GM23338 (cell line): ENCODE measurements around the gene GRIN2C. TPM values are rescaled to one million over a fixed set of nuclear protein-coding genes. Genes with fewer than 3 reads are reported as not detected.

ENCODE experiments used
- ATAC-seq: fragments of 200-7000 bp; cut with Tn5 transposase; 3 replicates; pipeline ENCODE4 v1.9.1; 2020
- DNase-seq: peaks from one replicate; pipeline ENCODE4 v3.0.0-alpha.2; 2015; ENCODE audit warnings: low spot score
- H2AFZ ChIP-seq: fragments of 200-600 bp; sonication (generic); 2 replicates; pipeline ENCODE4 v1.8.0; 2016; ENCODE audit warnings: antibody characterized with exemption, mild to moderate bottlenecking, moderate library complexity
- H3F3A ChIP-seq: fragments of 200-600 bp; sonication (generic); replicated peaks from 2 replicates; pipeline ENCODE4 v1.8.0; 2017; ENCODE audit warnings: antibody characterized with exemption, mixed run types, low read depth
- H3K27ac ChIP-seq: fragments of 200-600 bp; sonication (generic); 2 replicates; pipeline ENCODE4 v1.6.1; 2016; ENCODE audit warnings: low read depth
- H3K27me3 ChIP-seq: fragments of 200-600 bp; sonication (generic); 2 replicates; pipeline ENCODE4 v1.8.0; 2016; ENCODE audit warnings: mild to moderate bottlenecking, mixed run types, moderate library complexity; ENCODE audit not compliant: insufficient read depth
- H3K36me3 ChIP-seq: fragments of 200-600 bp; sonication (generic); 2 replicates; pipeline ENCODE4 v1.8.0; 2016; ENCODE audit warnings: mild to moderate bottlenecking; ENCODE audit not compliant: insufficient read depth
- H3K4me1 ChIP-seq: fragments of 200-600 bp; sonication (generic); 2 replicates; pipeline ENCODE4 v1.8.0; 2016; ENCODE audit warnings: mild to moderate bottlenecking, moderate library complexity; ENCODE audit not compliant: insufficient read depth
- H3K4me2 ChIP-seq: fragments of 200-600 bp; sonication (generic); 2 replicates; pipeline ENCODE4 v1.7.1; 2017; ENCODE audit warnings: mixed run types
- H3K4me3 ChIP-seq: fragments of 200-600 bp; sonication (generic); 2 replicates; pipeline ENCODE4 v1.6.1; 2016; ENCODE audit warnings: mixed run types
- H3K79me2 ChIP-seq: fragments of 200-600 bp; sonication (generic); replicated peaks from 2 replicates; pipeline ENCODE4 v1.8.0; 2017; ENCODE audit warnings: mild to moderate bottlenecking; ENCODE audit not compliant: insufficient read depth
- H3K9me2 ChIP-seq: fragments of 200-600 bp; sonication (generic); 2 replicates; pipeline ENCODE4 v1.8.0; 2017; ENCODE audit not compliant: insufficient read depth
- H4K20me1 ChIP-seq: fragments of 200-600 bp; sonication (generic); replicated peaks from 2 replicates; pipeline ENCODE4 v1.8.0; 2017; ENCODE audit warnings: mild to moderate bottlenecking; ENCODE audit not compliant: insufficient read depth
- H3K27ac Mint-ChIP-seq: 2 replicates; pipeline ENCODE4 v1.8.0; 2020; ENCODE audit warnings: inconsistent platforms, mild to moderate bottlenecking, moderate library complexity, mixed read lengths
- H3K27me3 Mint-ChIP-seq: 3 replicates; pipeline ENCODE4 v1.8.0; 2022; ENCODE audit warnings: low read depth, mild to moderate bottlenecking, moderate library complexity, mixed read lengths, inconsistent platforms; ENCODE audit not compliant: insufficient read depth, poor library complexity
- H3K36me3 Mint-ChIP-seq: 3 replicates; pipeline ENCODE4 v1.8.0; 2021; ENCODE audit warnings: low read depth, mild to moderate bottlenecking, inconsistent platforms, moderate library complexity, mixed read lengths
- H3K4me1 Mint-ChIP-seq: 3 replicates; pipeline ENCODE4 v1.8.0; 2020; ENCODE audit warnings: mild to moderate bottlenecking, inconsistent platforms, mixed read lengths
- H3K4me3 Mint-ChIP-seq: 3 replicates; pipeline ENCODE4 v1.8.0; 2021; ENCODE audit warnings: moderate library complexity, mild to moderate bottlenecking, inconsistent platforms, mixed read lengths
- H3K9me3 Mint-ChIP-seq: 3 replicates; pipeline ENCODE4 v1.8.0; 2020; ENCODE audit warnings: moderate library complexity, mild to moderate bottlenecking, inconsistent platforms, mixed read lengths
- CREB1 ChIP-seq: fragments of 250-450 bp; sonication (Bioruptor Pico); IDR thresholded peaks from 2 replicates; pipeline ENCODE4 v1.5.0; 2020; ENCODE audit warnings: low read depth, mild to moderate bottlenecking, moderate library complexity
- EZH2 ChIP-seq: fragments of 200-600 bp; sonication (generic); IDR thresholded peaks from one replicate; pipeline ENCODE4 v1.8.0; 2017; ENCODE audit warnings: antibody characterized with exemption, mild to moderate bottlenecking, low read depth; ENCODE audit not compliant: unreplicated experiment
- JUNB ChIP-seq: IDR thresholded peaks from one replicate; pipeline ENCODE4 v1.6.1; 2016; ENCODE audit warnings: antibody characterized with exemption; ENCODE audit not compliant: unreplicated experiment
- NANOG ChIP-seq: IDR thresholded peaks from 2 replicates; pipeline ENCODE4 v1.6.1; 2016; ENCODE audit warnings: antibody characterized with exemption, borderline replicate concordance
- POLR2AphosphoS5 ChIP-seq: IDR thresholded peaks from 2 replicates; pipeline ENCODE4 v1.6.1; 2016; ENCODE audit warnings: antibody characterized with exemption, low read depth
- STAT1 ChIP-seq: IDR thresholded peaks from one replicate; pipeline ENCODE4 v1.6.1; 2016; ENCODE audit warnings: antibody characterized with exemption; ENCODE audit not compliant: unreplicated experiment
- ZNF114 ChIP-seq: fragments of 250-450 bp; sonication (Bioruptor Pico); IDR thresholded peaks from 2 replicates; pipeline ENCODE4 v1.5.0; 2020; ENCODE audit warnings: mild to moderate bottlenecking, moderate library complexity
- ZNF331 ChIP-seq: fragments of 250-450 bp; sonication (Bioruptor Pico); IDR thresholded peaks from 2 replicates; pipeline ENCODE4 v1.5.0; 2020; ENCODE audit warnings: low read depth, mild to moderate bottlenecking, moderate library complexity
- polyA plus RNA-seq: library from polyadenylated mRNA; unstranded; fragments of >200 nt; fragmentation: Nextera tagmentation; extraction: Ambion mirVana; gene quantifications from 2 replicates; pipeline ENCODE4 v1.2.1, GENCODE V29; 2016
- total RNA-seq: library from RNA; depleted of rRNA; stranded (reverse); fragments of >200 nt; shearing (Covaris generic); gene quantifications from 2 replicates; pipeline ENCODE4 v1.2.3, GENCODE V29; 2014
- TF ChIP-seq, protein P1 (sequence below): fragments of 250-450 bp; sonication (Bioruptor Pico); IDR thresholded peaks from 2 replicates; pipeline ENCODE4 v1.5.0; 2020; ENCODE audit warnings: mild to moderate bottlenecking, moderate library complexity
- TF ChIP-seq, protein P2 (sequence below), 2 experiments: fragments of 200-600 bp in 1 of 2; sonication (generic) in 1 of 2; conservative IDR thresholded peaks; 2 replicates each; pipeline versions ENCODE4 v1.5.1 to v1.6.1; 2016 to 2017; ENCODE audit warnings: antibody characterized with exemption in 2 of 2, low read depth in 2 of 2, mild to moderate bottlenecking in 2 of 2, moderate library complexity in 1 of 2

The GRIN2C gene
- total and polyA plus RNA-seq, 2 experiments from 2014 or later = 0.10 to 0.19 TPM

DNA sequence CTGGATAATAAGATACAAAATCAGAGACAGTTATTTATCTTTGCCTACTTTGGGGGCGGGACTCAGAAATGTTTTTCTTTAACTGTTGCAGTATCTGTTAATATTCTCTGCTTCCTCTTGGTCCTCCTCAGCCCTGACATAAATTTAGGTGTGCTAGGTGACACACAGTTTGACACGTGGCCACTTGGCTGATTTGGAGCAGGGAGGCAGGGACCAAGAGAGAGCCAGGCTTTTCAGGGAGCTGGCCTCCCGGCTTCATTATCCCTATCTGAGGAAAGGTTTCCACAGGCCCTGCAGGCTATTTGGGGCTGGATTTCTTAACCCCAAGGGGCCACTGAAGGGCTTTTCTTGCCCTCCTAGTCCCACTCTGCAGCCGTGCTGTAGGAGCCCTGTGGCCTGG is 63.5 kb downstream of the GRIN2C start:
- Histone ChIP-seq H2AFZ (no peak overlapping the region), H3K4me3 (no peak overlapping the region), H3K4me2 (no peak overlapping the region), H3K4me1 (no peaks in the 10 kb centered on the region), H3K27me3 (no peaks in the 10 kb centered on the region), H3K27ac (no peak overlapping the region), H3K9me2 (no peaks in the 10 kb centered on the region), H4K20me1 (no peaks in the 10 kb centered on the region; the same call in 1 of the 2 replicates), H3K36me3 (peaks cover 3% of the 10 kb centered on the region; the same call in 1 of the 2 replicates), H3F3A (no peaks in the 10 kb centered on the region), H3K79me2 (no peaks in the 10 kb centered on the region)
- ATAC-seq = no peak
- no peak for DNase-seq
- TF ChIP-seq NANOG = no peak
- no peak for TF ChIP-seq STAT1
- TF ChIP-seq POLR2AphosphoS5 = no peak
- TF ChIP-seq, protein P1, sequence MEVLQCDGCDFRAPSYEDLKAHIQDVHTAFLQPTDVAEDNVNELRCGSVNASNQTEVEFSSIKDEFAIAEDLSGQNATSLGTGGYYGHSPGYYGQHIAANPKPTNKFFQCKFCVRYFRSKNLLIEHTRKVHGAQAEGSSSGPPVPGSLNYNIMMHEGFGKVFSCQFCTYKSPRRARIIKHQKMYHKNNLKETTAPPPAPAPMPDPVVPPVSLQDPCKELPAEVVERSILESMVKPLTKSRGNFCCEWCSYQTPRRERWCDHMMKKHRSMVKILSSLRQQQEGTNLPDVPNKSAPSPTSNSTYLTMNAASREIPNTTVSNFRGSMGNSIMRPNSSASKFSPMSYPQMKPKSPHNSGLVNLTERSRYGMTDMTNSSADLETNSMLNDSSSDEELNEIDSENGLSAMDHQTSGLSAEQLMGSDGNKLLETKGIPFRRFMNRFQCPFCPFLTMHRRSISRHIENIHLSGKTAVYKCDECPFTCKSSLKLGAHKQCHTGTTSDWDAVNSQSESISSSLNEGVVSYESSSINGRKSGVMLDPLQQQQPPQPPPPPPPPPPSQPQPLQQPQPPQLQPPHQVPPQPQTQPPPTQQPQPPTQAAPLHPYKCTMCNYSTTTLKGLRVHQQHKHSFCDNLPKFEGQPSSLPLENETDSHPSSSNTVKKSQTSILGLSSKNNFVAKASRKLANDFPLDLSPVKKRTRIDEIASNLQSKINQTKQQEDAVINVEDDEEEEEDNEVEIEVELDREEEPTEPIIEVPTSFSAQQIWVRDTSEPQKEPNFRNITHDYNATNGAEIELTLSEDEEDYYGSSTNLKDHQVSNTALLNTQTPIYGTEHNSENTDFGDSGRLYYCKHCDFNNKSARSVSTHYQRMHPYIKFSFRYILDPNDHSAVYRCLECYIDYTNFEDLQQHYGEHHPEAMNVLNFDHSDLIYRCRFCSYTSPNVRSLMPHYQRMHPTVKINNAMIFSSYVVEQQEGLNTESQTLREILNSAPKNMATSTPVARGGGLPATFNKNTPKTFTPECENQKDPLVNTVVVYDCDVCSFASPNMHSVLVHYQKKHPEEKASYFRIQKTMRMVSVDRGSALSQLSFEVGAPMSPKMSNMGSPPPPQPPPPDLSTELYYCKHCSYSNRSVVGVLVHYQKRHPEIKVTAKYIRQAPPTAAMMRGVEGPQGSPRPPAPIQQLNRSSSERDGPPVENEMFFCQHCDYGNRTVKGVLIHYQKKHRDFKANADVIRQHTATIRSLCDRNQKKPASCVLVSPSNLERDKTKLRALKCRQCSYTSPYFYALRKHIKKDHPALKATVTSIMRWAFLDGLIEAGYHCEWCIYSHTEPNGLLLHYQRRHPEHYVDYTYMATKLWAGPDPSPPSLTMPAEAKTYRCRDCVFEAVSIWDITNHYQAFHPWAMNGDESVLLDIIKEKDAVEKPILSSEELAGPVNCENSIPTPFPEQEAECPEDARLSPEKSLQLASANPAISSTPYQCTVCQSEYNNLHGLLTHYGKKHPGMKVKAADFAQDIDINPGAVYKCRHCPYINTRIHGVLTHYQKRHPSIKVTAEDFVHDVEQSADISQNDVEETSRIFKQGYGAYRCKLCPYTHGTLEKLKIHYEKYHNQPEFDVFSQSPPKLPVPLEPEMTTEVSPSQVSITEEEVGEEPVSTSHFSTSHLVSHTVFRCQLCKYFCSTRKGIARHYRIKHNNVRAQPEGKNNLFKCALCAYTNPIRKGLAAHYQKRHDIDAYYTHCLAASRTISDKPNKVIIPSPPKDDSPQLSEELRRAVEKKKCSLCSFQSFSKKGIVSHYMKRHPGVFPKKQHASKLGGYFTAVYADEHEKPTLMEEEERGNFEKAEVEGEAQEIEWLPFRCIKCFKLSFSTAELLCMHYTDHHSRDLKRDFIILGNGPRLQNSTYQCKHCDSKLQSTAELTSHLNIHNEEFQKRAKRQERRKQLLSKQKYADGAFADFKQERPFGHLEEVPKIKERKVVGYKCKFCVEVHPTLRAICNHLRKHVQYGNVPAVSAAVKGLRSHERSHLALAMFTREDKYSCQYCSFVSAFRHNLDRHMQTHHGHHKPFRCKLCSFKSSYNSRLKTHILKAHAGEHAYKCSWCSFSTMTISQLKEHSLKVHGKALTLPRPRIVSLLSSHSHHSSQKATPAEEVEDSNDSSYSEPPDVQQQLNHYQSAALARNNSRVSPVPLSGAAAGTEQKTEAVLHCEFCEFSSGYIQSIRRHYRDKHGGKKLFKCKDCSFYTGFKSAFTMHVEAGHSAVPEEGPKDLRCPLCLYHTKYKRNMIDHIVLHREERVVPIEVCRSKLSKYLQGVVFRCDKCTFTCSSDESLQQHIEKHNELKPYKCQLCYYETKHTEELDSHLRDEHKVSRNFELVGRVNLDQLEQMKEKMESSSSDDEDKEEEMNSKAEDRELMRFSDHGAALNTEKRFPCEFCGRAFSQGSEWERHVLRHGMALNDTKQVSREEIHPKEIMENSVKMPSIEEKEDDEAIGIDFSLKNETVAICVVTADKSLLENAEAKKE (CRISPR knock-in tag) = no peak
- no peak for TF ChIP-seq EZH2
- Mint-ChIP-seq H3K4me3 (no peak overlapping the region), H3K27me3 (peaks cover 6% of the 10 kb centered on the region), H3K4me1 (no peaks in the 10 kb centered on the region), H3K27ac (no peak overlapping the region), H3K9me3 (no peaks in the 10 kb centered on the region), H3K36me3 (peaks cover 53% of the 10 kb centered on the region)

DNA sequence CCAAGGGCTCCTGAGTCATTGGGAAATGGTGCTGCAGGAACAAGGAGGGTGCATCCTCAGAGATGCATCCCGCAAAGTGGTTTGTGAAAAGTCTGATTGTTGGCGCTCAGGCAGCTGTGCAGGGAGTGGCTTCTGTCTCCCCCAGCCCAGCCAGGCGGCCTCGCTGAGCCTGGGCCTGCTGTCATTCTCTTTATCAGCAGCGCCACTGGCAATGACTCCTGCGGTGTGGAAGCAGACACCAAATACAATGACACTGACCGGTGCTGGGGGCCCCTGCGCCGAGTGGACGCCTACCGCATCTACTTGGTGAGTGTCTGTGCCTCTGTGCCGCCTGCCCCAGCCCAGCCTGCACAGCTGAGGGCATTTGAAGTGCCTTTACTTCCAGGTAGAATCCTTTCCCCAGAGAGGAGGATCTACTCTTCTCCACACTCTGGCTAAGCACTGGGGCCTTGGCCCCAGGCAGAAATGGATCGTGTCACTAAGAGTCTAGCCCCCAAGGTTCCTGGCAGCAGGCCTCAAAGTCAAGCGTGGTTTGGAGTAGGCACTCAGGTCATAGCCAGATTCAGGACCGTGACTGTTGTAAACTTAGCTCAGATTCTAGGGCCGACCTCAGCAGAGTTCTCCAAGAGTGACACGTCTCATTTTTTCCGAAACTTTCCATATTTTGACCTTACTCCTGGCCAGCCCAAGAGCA is 64.2 kb downstream of the GRIN2C start:
- DNase-seq (no peak), ATAC-seq (no peak)
- Histone ChIP-seq H3K4me3 (no peak overlapping the region), H3K36me3 (peaks cover 3% of the 10 kb centered on the region; the same call in 1 of the 2 replicates), H2AFZ (no peak overlapping the region), H3F3A (no peaks in the 10 kb centered on the region), H3K4me2 (no peak overlapping the region), H3K79me2 (no peaks in the 10 kb centered on the region), H3K9me2 (no peaks in the 10 kb centered on the region), H3K27ac (no peak overlapping the region), H3K4me1 (no peaks in the 10 kb centered on the region), H4K20me1 (no peaks in the 10 kb centered on the region; the same call in 1 of the 2 replicates), H3K27me3 (no peaks in the 10 kb centered on the region)
- no peak overlapping the region for H3K4me3 Mint-ChIP-seq
- H3K4me1 Mint-ChIP-seq = peaks cover 1% of the 10 kb centered on the region; the same call in 1 of the 3 replicates
- H3K36me3 Mint-ChIP-seq = peaks cover 53% of the 10 kb centered on the region
- H3K9me3 Mint-ChIP-seq = no peaks in the 10 kb centered on the region
- peaks cover 3% of the 10 kb centered on the region for H3K27me3 Mint-ChIP-seq
- no peak overlapping the region for H3K27ac Mint-ChIP-seq
- TF ChIP-seq ZNF114 (CRISPR knock-in tag) (no peak), CREB1 (CRISPR knock-in tag) (no peak), STAT1 (no peak), NANOG (no peak), ZNF331 (CRISPR knock-in tag) (no peak), JUNB (no peak), POLR2AphosphoS5 (no peak)
- TF ChIP-seq, protein P2, sequence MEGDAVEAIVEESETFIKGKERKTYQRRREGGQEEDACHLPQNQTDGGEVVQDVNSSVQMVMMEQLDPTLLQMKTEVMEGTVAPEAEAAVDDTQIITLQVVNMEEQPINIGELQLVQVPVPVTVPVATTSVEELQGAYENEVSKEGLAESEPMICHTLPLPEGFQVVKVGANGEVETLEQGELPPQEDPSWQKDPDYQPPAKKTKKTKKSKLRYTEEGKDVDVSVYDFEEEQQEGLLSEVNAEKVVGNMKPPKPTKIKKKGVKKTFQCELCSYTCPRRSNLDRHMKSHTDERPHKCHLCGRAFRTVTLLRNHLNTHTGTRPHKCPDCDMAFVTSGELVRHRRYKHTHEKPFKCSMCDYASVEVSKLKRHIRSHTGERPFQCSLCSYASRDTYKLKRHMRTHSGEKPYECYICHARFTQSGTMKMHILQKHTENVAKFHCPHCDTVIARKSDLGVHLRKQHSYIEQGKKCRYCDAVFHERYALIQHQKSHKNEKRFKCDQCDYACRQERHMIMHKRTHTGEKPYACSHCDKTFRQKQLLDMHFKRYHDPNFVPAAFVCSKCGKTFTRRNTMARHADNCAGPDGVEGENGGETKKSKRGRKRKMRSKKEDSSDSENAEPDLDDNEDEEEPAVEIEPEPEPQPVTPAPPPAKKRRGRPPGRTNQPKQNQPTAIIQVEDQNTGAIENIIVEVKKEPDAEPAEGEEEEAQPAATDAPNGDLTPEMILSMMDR (conservative IDR thresholded peaks at IDR 0.05; ENCODE audit: low read depth in 2 of 2) = no peak
